HG02798 (cell line): ENCODE data around the gene CACNA1S.

ENCODE experiments used
- ATAC-seq: cut with Tn5 transposase; IDR thresholded peaks from one replicate; pipeline ENCODE4 v1.9.1; 2021; ENCODE audit warnings: mild to moderate bottlenecking; ENCODE audit not compliant: unreplicated experiment, poor library complexity

The CACNA1S gene

DNA sequence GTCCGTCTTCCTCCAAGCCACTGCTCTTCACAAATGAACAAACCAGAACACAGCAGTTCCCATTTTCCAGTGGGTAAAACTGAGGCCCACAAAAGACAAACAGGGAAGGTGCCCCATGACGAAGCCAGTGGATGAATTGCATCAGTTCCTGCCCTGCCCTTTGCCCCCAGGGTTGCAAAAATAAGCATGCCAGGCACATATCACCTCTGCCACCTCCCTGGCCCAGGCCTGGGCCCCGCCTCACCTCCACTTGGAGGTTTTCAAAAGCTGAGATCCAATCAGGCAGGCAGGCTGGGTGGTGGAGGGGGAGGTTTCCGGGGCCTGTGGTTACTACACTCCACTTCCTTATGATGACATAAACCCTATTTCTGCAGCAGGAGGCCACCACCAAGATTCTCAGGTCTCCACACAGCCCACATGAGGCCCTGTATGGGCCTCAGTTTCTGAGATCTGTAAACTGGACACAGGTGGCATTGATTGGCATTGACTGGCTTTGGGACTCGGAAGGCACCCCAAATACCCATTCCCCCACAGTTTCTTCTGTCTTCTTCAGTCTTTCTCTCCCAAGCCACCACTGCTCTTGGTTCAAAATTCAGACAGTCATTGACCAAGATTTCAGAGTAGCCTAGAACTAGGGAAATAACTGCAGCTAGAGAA is 92.8 kb downstream of the CACNA1S start:
- ATAC-seq = peak; percentile 64

DNA sequence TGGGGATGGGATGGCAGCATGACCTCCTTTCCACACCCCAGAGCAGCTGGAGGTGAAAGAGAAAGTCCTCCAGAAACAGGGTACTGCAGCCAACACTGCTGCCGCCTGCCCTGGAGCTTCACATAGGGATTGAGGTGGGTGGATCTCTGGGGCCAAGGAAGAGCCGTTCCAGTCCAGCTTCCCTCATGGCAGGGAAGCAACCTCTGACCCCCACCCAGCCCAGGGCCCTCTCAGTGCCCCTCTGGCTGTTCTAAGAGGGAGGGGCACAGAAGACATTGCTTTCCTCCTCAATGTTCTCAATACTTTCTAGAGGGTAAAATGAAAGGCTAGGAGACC is 94.4 kb downstream of the CACNA1S start:
- no peak for ATAC-seq

DNA sequence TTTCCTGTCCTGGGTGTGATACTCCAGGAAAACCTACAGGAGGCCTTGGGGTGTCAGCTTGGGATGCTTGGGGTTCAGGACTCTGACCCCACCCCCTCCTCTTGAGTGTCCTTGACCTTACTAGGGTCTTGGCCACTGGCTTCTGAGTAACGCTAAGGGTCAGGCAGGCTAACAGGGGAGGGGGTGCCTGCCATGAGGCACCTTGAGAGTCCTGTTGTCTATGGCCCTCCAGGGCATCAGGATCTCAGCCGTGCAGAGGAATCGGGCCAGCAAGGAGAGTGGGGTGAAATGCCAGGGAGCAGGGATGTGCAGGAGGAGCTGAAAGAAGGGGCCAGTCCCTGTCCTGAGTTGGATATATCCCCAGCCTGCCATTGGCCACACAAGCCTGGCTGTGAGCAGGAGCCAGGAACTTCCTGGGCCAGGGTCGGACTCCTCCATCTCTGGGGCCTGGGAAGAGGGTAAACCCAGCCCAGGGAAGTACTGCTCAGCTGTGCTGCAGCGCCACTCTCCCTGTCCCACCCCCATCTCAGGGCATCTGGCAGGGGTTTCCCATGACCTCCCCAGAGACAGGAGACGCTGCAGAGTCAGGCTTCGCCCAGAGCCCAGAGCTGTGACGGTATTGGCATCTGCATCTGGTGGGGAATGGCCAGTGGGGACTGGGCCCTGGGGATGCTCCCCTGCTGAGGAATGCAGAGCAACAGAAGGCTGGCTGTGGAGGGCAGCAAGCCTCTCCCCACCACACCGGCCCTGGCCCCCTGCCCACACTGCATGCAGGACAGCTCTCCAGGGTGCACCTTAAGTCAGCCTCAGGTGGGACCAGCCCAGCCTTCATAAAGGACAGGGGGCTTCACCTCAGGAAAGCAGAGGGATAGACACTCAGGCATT is 95.0 kb downstream of the CACNA1S start:
- peak; percentile 40 for ATAC-seq

DNA sequence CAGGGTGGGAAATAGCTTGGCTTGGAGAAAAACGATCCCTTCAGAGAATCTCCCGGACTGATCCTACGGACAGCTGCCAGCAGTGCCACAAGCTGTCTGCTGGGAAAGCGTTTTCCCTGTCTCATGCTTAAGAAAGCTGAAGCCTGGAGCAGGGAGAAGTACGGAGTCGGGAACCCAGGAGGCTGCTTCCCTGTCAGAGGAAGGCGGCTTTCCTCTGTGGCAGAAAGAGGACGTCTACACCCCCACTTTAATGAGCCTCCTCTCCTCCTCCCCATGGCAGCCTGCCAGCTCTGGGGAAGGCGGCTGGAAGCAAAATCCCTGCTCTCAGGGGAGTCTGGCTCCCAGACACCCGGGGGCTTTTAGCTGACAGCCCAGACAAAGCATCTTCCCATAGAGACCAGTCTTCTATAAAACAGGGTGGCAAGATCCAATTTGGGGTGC is 96.0 kb downstream of the CACNA1S start:
- no peak for ATAC-seq

DNA sequence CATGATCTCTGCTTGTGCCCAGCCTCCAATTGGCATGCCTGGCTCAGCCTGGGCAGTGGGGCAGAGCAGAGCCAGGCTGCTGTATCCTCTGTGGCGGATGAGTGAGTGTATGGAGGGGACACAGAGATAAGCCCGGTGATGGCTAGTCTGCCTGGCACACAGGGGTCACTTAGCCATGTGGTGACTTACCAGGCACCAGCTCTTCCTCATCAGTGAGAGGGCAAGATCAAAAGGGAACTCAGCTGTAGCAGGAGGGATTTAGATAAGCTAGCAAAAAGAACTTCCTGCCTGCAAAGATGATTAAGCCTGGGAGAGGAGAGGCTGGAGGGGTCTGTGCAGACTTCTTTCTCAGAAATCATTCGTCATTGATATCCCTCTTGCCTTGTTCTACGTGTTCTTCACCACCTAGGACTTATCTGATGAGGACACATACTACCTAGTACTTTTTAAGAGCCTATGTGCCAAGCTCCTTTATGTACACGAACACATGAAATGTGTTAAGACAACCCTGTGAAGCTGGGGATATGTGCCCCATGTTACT is 96.6 kb downstream of the CACNA1S start:
- no peak for ATAC-seq

DNA sequence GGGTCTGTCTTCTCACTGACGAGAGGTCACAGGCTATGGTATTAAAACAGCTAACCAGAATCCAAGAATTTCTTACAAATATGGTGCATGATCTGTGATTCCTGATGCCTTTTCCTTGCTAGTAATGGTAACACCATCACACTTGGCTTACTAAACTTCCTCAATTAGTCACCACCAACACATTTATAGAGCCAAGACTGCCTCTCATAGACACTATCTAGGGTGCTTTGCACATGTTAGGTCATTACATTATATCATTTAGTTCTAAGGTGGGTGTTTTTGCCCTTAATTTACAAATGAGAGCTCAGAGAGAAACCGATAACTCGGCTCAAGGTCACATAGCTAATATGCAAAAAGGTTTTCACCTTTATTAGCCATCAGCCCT is 97.4 kb downstream of the CACNA1S start:
- no peak for ATAC-seq

DNA sequence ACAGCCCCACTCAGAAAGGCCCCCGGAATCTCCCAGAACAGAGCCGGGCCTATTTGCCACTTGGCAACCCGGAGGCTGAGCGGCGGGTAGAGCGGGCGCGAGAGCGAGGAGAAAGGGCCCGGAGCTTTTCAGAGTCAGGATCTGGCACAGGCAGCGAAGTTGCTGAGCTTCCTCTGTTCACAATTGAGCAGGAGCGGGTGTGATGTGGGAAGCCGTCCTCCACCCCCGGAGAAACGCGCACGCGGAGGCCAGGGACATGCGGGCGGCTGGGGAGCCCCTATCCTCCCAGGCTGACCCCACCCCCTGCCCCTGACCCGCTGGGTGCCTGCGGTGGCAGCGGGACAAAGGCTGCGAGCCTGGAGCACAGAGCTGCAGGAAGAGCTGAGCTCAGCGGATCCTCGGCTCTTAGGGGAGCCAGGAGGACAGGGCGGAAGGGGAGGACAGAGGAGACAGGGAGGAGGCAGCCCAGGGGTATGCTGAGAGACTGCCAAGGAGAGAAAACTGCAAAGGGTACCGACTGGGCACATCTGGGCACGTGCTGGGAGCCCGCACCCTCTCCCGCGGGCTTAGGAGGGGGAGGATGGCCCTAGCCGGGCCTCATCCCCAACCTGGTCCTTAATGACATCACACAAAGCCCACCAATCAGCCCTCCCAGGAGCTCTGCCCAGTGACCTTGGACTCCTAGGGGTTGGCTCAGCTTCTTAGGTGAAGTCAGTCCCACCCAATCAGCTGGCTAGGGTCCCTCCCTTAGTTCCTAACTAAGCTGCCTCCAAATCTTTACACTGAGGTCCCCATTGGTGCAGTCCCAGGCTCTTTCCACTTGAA is 98.0 kb downstream of the CACNA1S start:
- ATAC-seq = no peak

DNA sequence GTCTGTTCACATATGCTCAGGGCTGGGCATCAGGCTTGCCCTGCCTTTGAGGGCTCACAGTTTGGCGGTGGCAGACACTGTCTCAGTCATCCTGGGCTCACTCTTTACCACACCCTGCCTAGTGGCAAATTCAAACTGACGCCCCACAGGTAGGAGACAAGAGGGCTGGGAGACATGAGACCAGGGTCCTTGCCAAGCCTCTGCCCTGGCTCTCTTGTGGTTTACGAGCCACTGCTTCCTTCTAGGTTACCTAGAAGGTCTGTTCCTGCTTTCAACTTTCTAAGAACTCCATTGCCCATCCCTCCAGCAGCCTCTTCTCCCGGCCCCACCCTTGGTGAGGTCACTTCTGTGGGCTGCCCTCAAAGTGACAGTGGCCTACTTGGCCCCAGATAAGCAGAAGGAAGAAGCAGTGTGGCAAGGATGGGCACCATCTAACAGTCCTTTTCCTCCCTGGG is 99.2 kb downstream of the CACNA1S start:
- ATAC-seq = no peak

DNA sequence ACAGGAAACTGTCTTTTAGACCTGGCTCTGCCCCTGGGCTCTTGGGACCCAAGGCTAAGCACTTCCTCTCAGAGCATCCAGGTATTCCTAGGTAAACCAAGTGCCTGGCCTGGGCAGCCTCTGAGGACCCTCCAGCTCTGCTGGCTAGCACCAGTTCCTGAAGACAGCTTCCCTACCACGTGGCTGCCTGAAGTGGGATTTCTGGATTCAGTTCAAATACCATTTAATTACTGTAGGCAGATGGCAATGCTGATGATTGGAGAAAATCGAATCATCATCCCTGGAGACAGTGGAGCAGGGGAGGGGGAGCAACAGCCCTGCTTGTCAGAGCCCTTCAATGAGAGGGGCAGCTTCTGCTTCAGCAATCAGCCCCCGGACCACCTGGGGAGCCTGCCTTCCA is 100.6 kb downstream of the CACNA1S start:
- ATAC-seq = no peak

DNA sequence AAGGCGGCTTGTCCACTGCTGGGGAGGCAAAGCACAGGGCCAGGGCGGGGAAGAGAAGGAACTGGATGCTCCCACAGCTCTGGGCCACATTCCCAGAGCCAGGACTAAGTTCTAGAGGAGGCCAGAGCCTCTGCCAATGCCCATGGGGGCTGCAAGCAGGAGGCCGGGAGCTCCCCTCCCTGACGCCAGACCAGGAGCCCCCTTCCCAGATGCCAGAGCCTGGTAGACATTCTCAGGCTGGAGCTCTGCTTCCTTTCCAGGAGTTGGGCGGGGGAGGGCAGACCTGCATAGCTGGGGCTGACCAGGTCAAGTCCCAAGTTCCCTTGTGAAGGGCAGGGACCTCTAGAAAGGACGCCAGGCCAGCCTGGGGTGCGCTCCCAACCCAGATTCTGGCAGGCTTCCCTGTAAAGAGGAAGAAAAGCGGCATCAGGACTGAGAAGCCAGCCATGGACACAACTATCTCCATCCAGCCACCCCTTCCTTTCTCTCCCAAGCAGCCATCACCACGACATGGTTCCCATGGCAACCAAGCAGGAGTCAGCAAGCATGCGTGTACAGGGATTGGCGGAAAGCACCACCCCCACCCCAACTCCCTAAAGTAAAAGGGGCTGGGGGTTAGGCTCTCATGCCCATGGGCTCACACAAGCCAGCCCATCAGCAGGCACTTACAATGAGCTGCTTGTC is 102.1 kb downstream of the CACNA1S start:
- no peak for ATAC-seq

DNA sequence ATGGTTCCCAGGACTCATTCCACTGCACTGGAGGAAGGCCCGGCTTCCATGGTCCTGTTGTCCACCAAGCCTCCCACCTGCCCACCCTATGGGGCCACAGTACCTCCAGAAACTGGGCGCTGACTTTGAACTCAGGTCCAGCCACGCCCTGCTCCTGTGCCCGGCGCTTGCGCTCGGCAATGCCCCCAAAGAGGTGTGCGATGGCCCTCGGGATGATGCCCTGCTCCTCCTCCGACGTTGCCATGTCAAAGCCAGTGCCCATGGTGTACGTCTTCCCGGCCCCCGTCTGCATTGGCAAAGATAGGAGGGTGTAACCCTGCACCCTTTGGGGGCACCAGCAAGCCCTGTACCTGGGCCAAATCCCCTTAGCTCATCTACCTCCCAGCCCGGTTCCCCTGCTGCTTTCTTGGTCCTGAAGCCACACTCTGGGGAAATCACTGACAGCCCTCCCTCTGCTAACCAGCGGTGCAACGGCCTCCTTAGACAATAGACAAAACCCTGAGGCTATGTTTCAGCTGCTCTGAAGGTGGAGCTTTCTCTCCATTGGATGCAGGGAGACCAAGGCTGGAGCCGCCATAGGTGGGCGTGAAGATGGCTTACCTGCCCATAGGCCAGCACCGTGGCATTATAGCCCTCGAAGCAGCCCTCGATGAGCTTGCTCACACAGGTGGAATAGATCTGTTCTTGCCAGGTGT is 103.4 kb downstream of the CACNA1S start:
- ATAC-seq = no peak

DNA sequence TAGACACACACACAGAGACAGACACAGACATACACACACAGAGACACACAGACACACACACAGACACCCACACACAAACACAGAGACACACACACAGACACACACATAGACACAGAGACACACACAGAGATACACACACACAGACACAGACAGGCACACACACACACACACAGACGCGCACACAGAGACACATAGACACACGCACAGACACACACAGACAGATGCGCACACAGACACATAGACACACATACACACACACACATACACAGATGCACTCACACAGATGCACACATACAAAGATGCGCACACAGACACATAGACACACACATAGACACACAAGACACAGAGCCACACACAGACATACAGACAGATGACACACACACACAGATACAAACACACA is 104.7 kb downstream of the CACNA1S start:
- ATAC-seq = no peak

DNA sequence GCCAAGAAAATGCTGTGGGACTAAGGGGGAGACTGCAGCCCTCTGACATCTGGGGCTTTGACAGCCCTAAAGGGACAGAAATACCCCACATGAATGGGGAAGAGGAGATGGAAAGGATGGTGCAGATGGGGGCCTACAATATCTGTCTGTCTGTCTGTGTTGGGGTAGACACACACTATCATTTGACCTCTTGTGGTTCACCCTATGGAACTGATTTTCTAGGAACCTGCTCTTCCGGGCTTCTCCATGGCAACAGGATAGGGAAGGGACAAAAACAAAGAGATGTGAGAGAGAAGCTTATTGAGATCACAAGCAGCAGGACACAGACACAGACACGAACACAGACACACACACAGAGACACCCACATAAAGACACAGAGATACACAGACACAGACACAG is 105.8 kb downstream of the CACNA1S start:
- ATAC-seq = no peak

DNA sequence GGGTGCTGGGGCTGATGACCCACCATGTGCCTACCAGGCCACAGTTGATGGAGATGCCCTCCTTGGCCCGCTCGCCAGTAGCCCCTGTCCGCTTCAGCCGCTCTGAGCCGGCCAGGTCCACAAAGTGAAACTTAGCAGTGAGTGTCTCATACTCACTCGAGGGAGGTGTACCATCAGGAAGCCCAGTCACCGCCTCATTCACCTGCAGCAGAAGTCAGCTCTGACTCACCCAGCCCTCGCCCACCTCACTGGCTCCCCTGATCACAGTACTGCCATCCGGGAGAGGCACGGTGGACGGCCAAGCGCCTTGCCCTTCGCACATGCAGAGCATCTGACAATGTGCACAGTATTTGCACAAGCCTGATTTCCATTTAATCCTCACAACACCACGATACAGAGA is 107.5 kb downstream of the CACNA1S start:
- no peak for ATAC-seq

DNA sequence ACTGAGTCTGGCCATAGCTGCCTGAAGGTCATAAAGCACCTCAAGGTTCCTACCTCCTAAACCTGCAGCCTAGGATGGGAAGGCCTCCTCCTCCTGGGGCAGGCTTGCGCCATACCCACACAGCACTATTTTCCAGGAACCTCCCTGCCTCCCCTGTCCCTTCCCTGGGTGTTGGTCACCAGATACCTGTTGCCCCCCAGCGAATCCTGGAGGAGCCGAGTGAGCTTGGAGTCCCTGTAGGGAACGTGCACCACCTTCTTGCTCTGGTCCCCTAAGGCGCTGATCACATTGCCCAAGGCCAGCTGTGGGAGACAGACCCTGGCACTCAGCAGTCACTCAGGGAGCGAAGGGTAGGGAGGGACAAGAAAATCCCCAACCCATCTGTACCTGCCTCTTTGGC is 108.1 kb downstream of the CACNA1S start:
- no peak for ATAC-seq

DNA sequence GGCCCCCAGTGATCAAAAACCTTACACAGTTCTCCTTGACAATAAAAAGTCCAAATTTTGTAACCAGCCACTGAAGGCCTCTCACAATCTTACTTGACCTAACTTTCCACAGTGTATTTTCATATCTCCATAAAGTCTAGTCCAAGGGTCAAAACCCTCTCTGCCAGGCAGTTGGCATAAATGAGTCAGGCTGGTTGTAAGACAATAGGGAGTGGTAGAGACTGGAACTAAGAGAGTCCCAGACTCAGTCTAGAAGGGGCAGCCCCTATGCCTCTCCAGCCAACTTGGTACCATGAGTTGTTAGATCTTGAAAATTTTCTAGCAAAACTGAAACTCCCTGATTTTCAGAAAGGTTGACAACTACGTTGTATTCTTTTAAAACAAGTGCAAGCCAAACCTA is 109.7 kb downstream of the CACNA1S start:
- no peak for ATAC-seq

DNA sequence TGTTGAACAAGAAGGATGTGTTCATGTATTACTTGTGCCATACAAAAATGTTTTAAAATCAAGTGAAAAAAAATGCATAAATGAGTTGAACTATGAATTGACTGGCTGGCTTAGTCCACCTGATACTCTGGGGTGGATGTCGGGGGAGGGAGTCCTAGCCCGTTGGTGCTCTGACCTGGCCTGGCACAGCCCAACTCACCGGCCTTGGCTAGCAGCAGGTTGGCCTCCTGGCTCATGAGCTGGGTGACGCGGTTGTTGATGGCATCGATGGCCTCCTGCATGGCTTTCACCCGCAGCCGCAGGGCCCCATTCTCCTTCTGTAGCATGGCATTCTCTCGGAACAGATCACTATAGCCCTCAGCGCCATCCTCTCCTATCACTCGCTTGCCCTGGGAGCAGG is 110.3 kb downstream of the CACNA1S start:
- no peak for ATAC-seq

DNA sequence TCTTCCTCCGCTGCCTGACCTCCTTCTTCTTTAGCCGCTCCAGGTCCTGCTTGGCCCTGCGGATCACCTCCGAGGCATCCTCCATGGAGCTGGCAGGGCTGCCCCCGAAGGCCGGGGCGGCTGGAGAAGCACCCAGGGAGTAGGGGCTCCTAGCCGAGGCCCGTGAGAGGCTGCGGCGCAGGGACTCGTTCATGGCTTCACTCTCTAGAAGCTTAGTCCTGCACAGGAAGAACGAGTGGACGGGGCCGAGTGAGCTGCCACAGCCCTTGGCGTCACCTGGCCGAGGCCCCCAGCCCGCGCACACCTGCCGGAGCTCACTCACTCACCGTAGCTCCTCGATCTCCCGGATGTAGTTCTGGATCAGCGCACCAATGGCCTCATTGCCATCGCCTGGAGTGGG is 111.8 kb downstream of the CACNA1S start:
- no peak for ATAC-seq

DNA sequence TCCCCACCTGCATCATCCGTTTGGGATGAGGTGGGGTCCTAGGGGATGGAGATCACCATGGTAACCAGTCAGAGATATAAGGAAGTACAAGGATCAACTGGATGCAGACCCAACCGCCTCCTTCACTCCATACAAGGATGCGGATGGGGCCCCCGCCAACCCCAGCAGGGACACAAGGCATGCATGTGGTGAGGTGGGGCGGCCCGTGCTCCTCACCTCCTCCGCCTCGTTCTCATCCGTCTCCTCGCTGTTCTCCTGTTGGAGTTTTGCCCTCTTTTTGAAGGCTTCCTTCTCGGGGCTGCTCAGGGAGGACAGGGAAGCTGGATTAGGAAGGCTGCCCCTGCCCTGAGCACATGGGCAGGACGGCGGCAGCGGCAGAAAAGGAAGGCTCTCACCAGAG is 112.6 kb downstream of the CACNA1S start:
- ATAC-seq = no peak

DNA sequence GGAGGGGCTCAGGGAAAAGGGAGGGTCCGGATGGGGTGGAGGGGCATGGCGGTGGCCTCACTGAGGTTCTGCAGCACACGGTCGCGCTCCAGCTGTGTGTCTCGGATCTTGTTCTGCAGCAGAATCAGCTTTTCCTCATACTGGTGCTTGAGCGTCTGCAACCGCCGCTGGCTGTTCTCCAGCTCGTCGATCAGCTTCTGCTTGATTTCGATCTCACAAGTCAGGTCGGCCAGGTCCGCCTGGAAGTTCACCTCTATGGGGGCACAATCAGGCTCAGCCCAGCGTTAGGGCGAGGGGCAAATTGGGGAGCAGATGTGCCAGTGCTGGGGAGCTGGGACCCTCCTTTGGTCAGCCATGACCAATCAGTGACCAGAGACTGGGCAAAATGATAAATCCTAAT is 113.9 kb downstream of the CACNA1S start:
- ATAC-seq = no peak
